WERI-Rb-1 (cell line): ENCODE results near the gene FNBP1.

Experiments
- DNase-seq: peaks from one replicate; pipeline ENCODE4 v3.0.0-alpha.2; 2020
- H3K27ac ChIP-seq: fragments of 250-450 bp; sonication (Bioruptor Pico); 2 replicates; pipeline ENCODE4 v1.5.1; 2020; ENCODE audit warnings: mild to moderate bottlenecking, moderate library complexity
- H3K27me3 ChIP-seq: fragments of 250-450 bp; sonication (Bioruptor Pico); 2 replicates; pipeline ENCODE4 v1.5.1; 2021; ENCODE audit warnings: mild to moderate bottlenecking, low read depth, moderate library complexity; ENCODE audit not compliant: insufficient read depth, severe bottlenecking
- H3K36me3 ChIP-seq: fragments of 250-450 bp; sonication (Bioruptor Pico); 2 replicates; pipeline ENCODE4 v1.5.1; 2020; ENCODE audit warnings: mild to moderate bottlenecking, moderate library complexity
- H3K4me3 ChIP-seq: 2 replicates; pipeline ENCODE4 v1.5.1; 2011; ENCODE audit warnings: low read depth, mild to moderate bottlenecking, control low read depth, low read length
- H3K9me3 ChIP-seq: fragments of 250-450 bp; sonication (Bioruptor Pico); 2 replicates; pipeline ENCODE4 v1.5.1; 2021; ENCODE audit warnings: mild to moderate bottlenecking, moderate library complexity; ENCODE audit not compliant: severe bottlenecking
- TF ChIP-seq, protein P1 (sequence below): IDR thresholded peaks from 2 replicates; pipeline ENCODE4 v1.5.1; 2011; ENCODE audit warnings: low read depth, mild to moderate bottlenecking, control low read depth, inconsistent platforms, low read length

Gene FNBP1

DNA sequence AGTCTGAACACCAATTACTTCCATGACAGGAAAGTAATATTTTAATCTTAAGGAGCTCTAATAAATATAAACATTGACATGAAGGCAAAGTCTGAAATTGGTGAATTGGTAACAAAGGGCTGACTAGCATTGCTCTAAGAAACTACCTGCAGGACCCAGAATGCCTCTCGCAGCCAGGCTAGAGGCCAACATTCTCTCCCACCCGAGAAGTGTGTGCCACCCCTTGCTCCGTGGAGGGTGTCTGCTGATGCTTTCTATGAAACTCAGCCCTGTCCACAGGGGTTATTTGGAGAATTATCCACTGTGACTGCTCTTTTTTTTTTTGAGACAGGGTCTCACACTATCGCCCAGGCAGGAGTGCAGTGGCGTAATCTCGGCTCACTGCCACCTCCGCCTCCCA, 126.3 kb downstream of the FNBP1 start:
- DNase-seq, result no peak
- Histone ChIP-seq H3K9me3 (no peaks in the 10 kb centered on the region), H3K36me3 (peaks cover 8% of the 10 kb centered on the region), H3K4me3 (no peak overlapping the region), H3K27ac (no peak overlapping the region), H3K27me3 (no peaks in the 10 kb centered on the region)
- TF ChIP-seq, protein P1, sequence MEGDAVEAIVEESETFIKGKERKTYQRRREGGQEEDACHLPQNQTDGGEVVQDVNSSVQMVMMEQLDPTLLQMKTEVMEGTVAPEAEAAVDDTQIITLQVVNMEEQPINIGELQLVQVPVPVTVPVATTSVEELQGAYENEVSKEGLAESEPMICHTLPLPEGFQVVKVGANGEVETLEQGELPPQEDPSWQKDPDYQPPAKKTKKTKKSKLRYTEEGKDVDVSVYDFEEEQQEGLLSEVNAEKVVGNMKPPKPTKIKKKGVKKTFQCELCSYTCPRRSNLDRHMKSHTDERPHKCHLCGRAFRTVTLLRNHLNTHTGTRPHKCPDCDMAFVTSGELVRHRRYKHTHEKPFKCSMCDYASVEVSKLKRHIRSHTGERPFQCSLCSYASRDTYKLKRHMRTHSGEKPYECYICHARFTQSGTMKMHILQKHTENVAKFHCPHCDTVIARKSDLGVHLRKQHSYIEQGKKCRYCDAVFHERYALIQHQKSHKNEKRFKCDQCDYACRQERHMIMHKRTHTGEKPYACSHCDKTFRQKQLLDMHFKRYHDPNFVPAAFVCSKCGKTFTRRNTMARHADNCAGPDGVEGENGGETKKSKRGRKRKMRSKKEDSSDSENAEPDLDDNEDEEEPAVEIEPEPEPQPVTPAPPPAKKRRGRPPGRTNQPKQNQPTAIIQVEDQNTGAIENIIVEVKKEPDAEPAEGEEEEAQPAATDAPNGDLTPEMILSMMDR, result no peak

DNA sequence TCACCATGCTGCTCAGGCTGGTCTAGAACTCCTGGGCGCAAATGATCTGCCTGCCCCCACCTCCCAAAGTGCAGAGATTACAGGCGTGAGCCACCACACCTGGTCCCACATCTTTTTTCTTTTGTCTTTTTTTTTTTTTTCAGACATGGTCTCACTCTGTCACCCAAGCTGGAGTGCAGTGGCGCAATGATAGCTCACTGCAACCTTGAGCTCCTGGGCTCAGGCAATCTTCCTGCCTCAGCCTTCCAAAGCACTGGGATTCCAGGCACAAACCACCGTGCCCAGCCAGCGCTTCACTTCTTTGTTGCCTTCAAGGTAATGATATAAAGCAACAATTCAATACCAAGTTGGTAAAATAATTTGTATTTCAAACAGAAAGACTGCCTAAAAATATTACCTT, 128.9 kb downstream of the FNBP1 start:
- H3K27ac ChIP-seq, result no peak overlapping the region
- H3K9me3 ChIP-seq, result no peaks in the 10 kb centered on the region
- TF ChIP-seq, protein P1, result no peak

DNA sequence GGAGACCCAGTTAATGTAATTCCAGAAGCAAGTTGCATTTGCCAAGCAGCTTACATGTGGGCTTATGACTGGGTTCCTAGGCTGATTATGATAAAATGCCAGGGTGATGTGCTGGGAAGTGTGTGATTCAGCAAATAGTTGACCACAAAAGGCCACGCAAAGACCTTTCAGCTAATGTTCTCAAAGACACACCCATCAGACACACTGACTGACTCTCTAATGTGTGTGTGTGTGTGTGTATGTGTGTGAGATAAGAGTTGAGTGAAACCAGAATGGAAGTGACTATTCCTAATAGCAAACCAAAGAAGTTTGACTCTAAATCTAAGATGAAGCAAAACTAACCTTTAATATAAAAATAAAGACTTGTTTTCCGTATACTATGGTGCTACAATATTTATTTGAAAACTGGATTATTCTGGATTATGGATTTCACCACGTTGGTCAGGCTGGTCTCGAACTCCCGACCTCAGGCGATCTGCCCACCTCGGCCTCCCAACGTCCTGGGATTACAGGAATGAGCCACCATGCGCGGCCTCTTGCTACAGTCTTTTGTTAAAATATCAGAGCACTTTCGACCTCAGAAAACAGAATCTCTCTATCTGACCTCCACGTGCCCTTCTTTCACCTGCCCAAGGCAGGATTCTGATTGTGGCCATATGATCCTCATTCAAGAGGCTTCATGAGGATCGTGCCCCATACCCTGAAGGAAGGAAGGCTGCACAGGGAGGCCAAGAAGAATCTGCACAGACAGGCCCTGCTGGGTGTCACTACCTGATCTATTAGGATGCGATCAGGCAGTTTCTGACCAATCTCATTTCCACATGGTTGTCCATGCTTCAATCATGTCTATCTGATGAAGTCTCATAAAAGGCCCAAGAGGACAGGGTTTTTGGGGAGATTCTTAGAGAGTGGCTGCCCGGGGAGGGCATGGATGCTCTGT, 132.1 kb downstream of the FNBP1 start:
- H3K36me3 ChIP-seq, result peaks cover 6% of the 10 kb centered on the region
- H3K4me3 ChIP-seq, result no peak overlapping the region
- H3K27ac ChIP-seq, result no peak overlapping the region
- H3K27me3 ChIP-seq, result no peaks in the 10 kb centered on the region
- TF ChIP-seq, protein P1, result no peak
- H3K9me3 ChIP-seq, result no peaks in the 10 kb centered on the region
- DNase-seq, result no peak

More for the DNA sequence above, 128.9 kb downstream of the FNBP1 start:
- no peak for DNase-seq
- Histone ChIP-seq H3K4me3 (no peak overlapping the region), H3K36me3 (no peaks in the 10 kb centered on the region), H3K27me3 (no peaks in the 10 kb centered on the region)

DNA sequence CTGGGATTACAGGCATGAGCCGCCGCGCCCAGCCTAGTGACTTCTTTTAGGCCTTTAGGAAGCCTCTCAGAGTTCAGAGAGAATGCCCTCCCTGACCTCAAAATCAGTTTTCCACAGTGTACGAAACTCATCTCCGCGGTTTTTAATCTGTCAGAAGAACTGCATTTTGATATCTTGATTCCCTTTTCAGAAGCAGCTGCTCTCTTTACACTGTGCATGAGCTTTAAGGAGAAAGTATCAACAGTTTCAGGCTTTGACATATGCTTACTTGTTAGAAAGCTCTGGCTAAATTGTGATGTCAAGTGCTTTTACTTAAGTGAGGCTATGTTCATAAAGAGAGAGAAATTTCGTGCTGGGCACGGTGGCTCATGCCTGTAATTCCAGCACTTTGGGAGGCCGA, 133.1 kb downstream of the FNBP1 start:
- H3K4me3 ChIP-seq, result no peak overlapping the region
- no peaks in the 10 kb centered on the region for H3K9me3 ChIP-seq
- no peak overlapping the region for H3K27ac ChIP-seq
- TF ChIP-seq, protein P1, result no peak
- no peaks in the 10 kb centered on the region for H3K27me3 ChIP-seq
- peaks cover 6% of the 10 kb centered on the region for H3K36me3 ChIP-seq
- DNase-seq, result no peak

DNA sequence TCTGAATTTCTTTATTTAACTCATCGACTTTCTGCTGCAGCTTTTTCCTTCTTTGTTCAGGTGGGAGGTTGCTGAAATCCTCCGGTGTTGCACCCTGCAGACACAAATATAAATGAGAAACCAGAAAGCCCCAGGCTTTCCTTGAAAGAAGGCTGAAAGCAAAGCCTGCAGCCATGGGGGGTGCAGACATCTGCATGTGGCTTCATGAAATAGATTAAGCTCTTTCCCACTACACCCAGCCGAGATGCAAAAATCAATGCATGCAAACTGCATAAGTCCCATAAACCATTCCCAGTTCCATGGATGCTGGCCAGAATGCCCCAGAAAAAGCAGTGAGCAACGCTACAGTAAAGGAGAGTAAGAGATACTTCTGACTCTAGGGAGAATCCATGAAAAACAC, 134.1 kb downstream of the FNBP1 start:
- no peak overlapping the region for H3K4me3 ChIP-seq
- H3K9me3 ChIP-seq, result no peaks in the 10 kb centered on the region
- H3K27ac ChIP-seq, result no peak overlapping the region
- H3K36me3 ChIP-seq, result peaks cover 9% of the 10 kb centered on the region
- DNase-seq, result peak; percentile 39
- H3K27me3 ChIP-seq, result no peaks in the 10 kb centered on the region
- TF ChIP-seq, protein P1, result no peak

DNA sequence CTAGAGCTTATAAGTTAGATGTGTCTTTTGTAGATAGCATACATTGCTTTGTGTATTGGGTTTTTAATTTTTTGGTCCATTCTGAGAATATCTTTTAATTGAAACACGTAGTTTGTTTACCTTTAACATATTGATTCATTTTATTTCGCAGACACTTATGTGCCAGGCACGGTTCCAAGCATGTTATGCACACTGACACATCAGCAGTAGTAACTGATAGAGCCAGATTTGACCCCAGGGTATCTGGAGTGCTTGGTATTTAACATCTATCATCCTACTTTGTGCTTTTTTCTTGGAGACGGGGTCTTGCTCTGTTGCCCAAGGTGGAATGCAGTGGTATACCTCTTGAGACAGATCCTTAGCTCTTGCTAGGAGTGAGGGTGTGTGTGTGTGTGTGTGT, 135.8 kb downstream of the FNBP1 start:
- Histone ChIP-seq H3K27ac (no peak overlapping the region), H3K36me3 (peaks cover 16% of the 10 kb centered on the region), H3K4me3 (no peak overlapping the region), H3K9me3 (no peaks in the 10 kb centered on the region), H3K27me3 (no peaks in the 10 kb centered on the region)
- DNase-seq, result no peak
- TF ChIP-seq, protein P1, result no peak
